H9 (cell line): ENCODE measurements around the gene CCDC198. TPM values are rescaled to one million over a fixed set of nuclear protein-coding genes. Genes with fewer than 3 reads are reported as not detected.

ENCODE experiments used
- DNase-seq: peaks from one replicate; pipeline ENCODE4 v3.0.0-alpha.2; 2017
- H2AFZ ChIP-seq: one replicate; pipeline ENCODE4 v1.6.1; 2013; ENCODE audit warnings: mild to moderate bottlenecking, low read length, control low read depth, moderate library complexity
- H2AK5ac ChIP-seq: 2 replicates; pipeline ENCODE4 v1.6.1; 2013; ENCODE audit warnings: low read length, control low read depth, mixed read lengths; ENCODE audit not compliant: insufficient read length
- H2BK120ac ChIP-seq: one replicate; pipeline ENCODE4 v1.6.1; 2013; ENCODE audit warnings: low read depth, mild to moderate bottlenecking, low read length, control low read depth, inconsistent platforms; ENCODE audit not compliant: poor library complexity, severe bottlenecking
- H2BK12ac ChIP-seq: 2 replicates; pipeline ENCODE4 v1.6.1; 2013; ENCODE audit warnings: low read length, control low read depth, mixed read lengths, low read depth; ENCODE audit not compliant: insufficient read length
- H2BK15ac ChIP-seq: 2 replicates; pipeline ENCODE4 v1.6.1; 2013; ENCODE audit warnings: low read depth, low read length, control low read depth
- H2BK20ac ChIP-seq: one replicate; pipeline ENCODE4 v1.6.1; 2013; ENCODE audit warnings: low read depth, mild to moderate bottlenecking, low read length, control low read depth, inconsistent platforms; ENCODE audit not compliant: poor library complexity, severe bottlenecking
- H2BK5ac ChIP-seq: 2 replicates; pipeline ENCODE4 v1.6.1; 2013; ENCODE audit warnings: low read length, control low read depth, mixed read lengths; ENCODE audit not compliant: insufficient read length
- H3K14ac ChIP-seq: 2 replicates; pipeline ENCODE4 v1.6.1; 2013; ENCODE audit warnings: low read length, control low read depth; ENCODE audit not compliant: insufficient read depth
- H3K18ac ChIP-seq: 2 replicates; pipeline ENCODE4 v1.6.1; 2013; ENCODE audit warnings: low read depth, mild to moderate bottlenecking, mixed read lengths, low read length, control low read depth; ENCODE audit not compliant: insufficient read length
- H3K23ac ChIP-seq: 2 replicates; pipeline ENCODE4 v1.6.1; 2013; ENCODE audit warnings: low read length, control low read depth, mixed read lengths, low read depth; ENCODE audit not compliant: insufficient read length
- H3K23me2 ChIP-seq: 2 replicates; pipeline ENCODE4 v1.6.1; 2013; ENCODE audit warnings: low read depth, mild to moderate bottlenecking, mixed read lengths, low read length, control low read depth; ENCODE audit not compliant: insufficient read length, poor library complexity, severe bottlenecking
- H3K27ac ChIP-seq: 2 replicates; pipeline ENCODE4 v1.5.1; 2013; ENCODE audit warnings: low read length, control low read depth, mixed read lengths, low read depth; ENCODE audit not compliant: insufficient read length
- H3K27me3 ChIP-seq: 2 replicates; pipeline ENCODE4 v1.6.1; 2013; ENCODE audit warnings: low read length, control low read depth, inconsistent platforms; ENCODE audit not compliant: insufficient read depth
- H3K4ac ChIP-seq: 2 replicates; pipeline ENCODE4 v1.6.1; 2013; ENCODE audit warnings: low read depth, mild to moderate bottlenecking, control low read depth, inconsistent platforms, low read length, moderate library complexity
- H3K4me1 ChIP-seq: 2 replicates; pipeline ENCODE4 v1.6.1; 2013; ENCODE audit warnings: low read length, control low read depth, inconsistent platforms; ENCODE audit not compliant: insufficient read depth
- H3K4me2 ChIP-seq: 2 replicates; pipeline ENCODE4 v1.6.1; 2013; ENCODE audit warnings: low read length, control low read depth, mixed read lengths; ENCODE audit not compliant: insufficient read length, insufficient read depth
- H3K56ac ChIP-seq: 2 replicates; pipeline ENCODE4 v1.6.1; 2013; ENCODE audit warnings: low read depth, mild to moderate bottlenecking, mixed read lengths, low read length, control low read depth; ENCODE audit not compliant: insufficient read length
- H3K79me1 ChIP-seq: 2 replicates; pipeline ENCODE4 v1.6.1; 2013; ENCODE audit warnings: low read depth, mild to moderate bottlenecking, moderate library complexity, low read length, control low read depth, inconsistent platforms; ENCODE audit not compliant: insufficient read depth, poor library complexity, severe bottlenecking
- H3K79me2 ChIP-seq: 2 replicates; pipeline ENCODE4 v1.6.1; 2013; ENCODE audit warnings: low read length, control low read depth, inconsistent platforms; ENCODE audit not compliant: insufficient read depth
- H3K9ac ChIP-seq: 2 replicates; pipeline ENCODE4 v1.6.1; 2013; ENCODE audit warnings: low read length, control low read depth, mixed read lengths; ENCODE audit not compliant: insufficient read length; ENCODE audit errors: extremely low read depth
- H3K9me3 ChIP-seq: one replicate; pipeline ENCODE4 v1.6.1; 2013; ENCODE audit warnings: low read depth, low read length, inconsistent platforms; ENCODE audit not compliant: control insufficient read depth
- H3T11ph ChIP-seq: one replicate; pipeline ENCODE4 v1.6.1; 2013; ENCODE audit warnings: mild to moderate bottlenecking, low read length, control low read depth, inconsistent platforms
- H4K20me1 ChIP-seq: one replicate; pipeline ENCODE4 v1.6.1; 2013; ENCODE audit not compliant: control insufficient read depth, insufficient read length, insufficient read depth
- H4K5ac ChIP-seq: 2 replicates; pipeline ENCODE4 v1.6.1; 2013; ENCODE audit warnings: low read depth, mild to moderate bottlenecking, mixed read lengths, low read length, control low read depth; ENCODE audit not compliant: insufficient read length
- H4K8ac ChIP-seq: replicated peaks from 2 replicates; pipeline ENCODE4 v1.6.1; 2013; ENCODE audit warnings: low read length, control low read depth, mixed read lengths, low read depth; ENCODE audit not compliant: insufficient read length
- H4K91ac ChIP-seq: 2 replicates; pipeline ENCODE4 v1.6.1; 2013; ENCODE audit warnings: low read depth, mild to moderate bottlenecking, moderate library complexity, mixed read lengths, low read length, control low read depth; ENCODE audit not compliant: insufficient read length
- H3K27ac Mint-ChIP-seq, 3 experiments: 2 replicates in 2 of 3; 3 replicates in 1 of 3; pipeline ENCODE4 v1.8.0; 2020 to 2021; ENCODE audit warnings: mixed read lengths in 3 of 3, mild to moderate bottlenecking in 1 of 3, moderate library complexity in 1 of 3
- H3K27me3 Mint-ChIP-seq: 2 replicates; pipeline ENCODE4 v1.8.0; 2021; ENCODE audit warnings: low read depth, mild to moderate bottlenecking, moderate library complexity, mixed read lengths
- H3K36me3 Mint-ChIP-seq, 3 experiments: 2 replicates in 2 of 3; 3 replicates in 1 of 3; pipeline ENCODE4 v1.8.0; 2020 to 2021; ENCODE audit warnings: low read depth in 3 of 3, mixed read lengths in 3 of 3; ENCODE audit not compliant: insufficient read depth in 1 of 3
- H3K4me1 Mint-ChIP-seq, 2 experiments: 2 replicates each; pipeline ENCODE4 v1.8.0; 2020; ENCODE audit warnings: mixed read lengths in 2 of 2
- H3K4me3 Mint-ChIP-seq, 2 experiments: 2 replicates in 1 of 2; 3 replicates in 1 of 2; pipeline ENCODE4 v1.8.0; 2020 to 2021; ENCODE audit warnings: mild to moderate bottlenecking in 2 of 2, mixed read lengths in 2 of 2, moderate library complexity in 1 of 2
- H3K9me3 Mint-ChIP-seq, 2 experiments: 2 replicates in 1 of 2; 3 replicates in 1 of 2; pipeline ENCODE4 v1.8.0; 2020; ENCODE audit warnings: mild to moderate bottlenecking in 2 of 2, mixed read lengths in 2 of 2, moderate library complexity in 1 of 2
- WGBS: extraction: QIAGEN DNeasy Blood & Tissue Kit; methylation state at CpG from one replicate; pipeline ENCODE4 v1.1.7; 2013; ENCODE audit warnings: missing lambda C conversion rate, low lambda C conversion rate, mixed read lengths; ENCODE audit not compliant: insufficient read length; ENCODE audit errors: extremely low coverage; 5-methylcytosine and 5-hydroxymethylcytosine counted together
- total RNA-seq: library from RNA; stranded (reverse); gene quantifications from 2 replicates; pipeline ENCODE4 v1.2.1, GENCODE V29; 2021
- TF ChIP-seq, protein P1 (sequence below): fragments of 200-600 bp; sonication (generic); conservative IDR thresholded peaks from 3 replicates; pipeline ENCODE4 v1.8.0; 2021; ENCODE audit warnings: antibody characterized with exemption, mild to moderate bottlenecking

CCDC198 gene
- total RNA-seq, 1 experiment from 2014 or later, result not detected

DNA sequence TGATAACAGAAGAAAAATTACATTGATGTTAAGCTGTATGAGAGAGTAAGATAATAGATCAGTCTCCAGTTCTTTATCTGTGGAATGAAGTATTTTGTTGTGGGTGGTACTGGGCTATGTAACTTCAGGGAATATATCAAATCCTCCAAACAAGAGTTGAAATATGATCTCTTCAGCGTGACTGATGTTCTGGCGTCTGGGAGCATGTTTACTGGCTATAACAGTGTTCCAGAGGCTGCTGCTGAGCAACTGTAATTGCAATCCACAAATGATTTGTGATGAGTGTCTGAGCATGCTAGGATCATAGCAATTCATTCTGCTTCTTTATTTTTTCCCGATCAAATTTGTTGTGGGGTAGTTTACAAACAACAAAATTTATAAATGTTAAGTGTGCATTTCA is 18.6 kb upstream of the CCDC198 start:
- peaks cover 4 to 6% of the 10 kb centered on the region in 2 experiments; a peak in 3 of 5 replicates for H3K9me3 Mint-ChIP-seq
- no peak overlapping the region for H3K27ac ChIP-seq
- no peak overlapping the region for H3K4me2 ChIP-seq
- no peaks in the 10 kb centered on the region for H3K23me2 ChIP-seq
- TF ChIP-seq, protein P1, sequence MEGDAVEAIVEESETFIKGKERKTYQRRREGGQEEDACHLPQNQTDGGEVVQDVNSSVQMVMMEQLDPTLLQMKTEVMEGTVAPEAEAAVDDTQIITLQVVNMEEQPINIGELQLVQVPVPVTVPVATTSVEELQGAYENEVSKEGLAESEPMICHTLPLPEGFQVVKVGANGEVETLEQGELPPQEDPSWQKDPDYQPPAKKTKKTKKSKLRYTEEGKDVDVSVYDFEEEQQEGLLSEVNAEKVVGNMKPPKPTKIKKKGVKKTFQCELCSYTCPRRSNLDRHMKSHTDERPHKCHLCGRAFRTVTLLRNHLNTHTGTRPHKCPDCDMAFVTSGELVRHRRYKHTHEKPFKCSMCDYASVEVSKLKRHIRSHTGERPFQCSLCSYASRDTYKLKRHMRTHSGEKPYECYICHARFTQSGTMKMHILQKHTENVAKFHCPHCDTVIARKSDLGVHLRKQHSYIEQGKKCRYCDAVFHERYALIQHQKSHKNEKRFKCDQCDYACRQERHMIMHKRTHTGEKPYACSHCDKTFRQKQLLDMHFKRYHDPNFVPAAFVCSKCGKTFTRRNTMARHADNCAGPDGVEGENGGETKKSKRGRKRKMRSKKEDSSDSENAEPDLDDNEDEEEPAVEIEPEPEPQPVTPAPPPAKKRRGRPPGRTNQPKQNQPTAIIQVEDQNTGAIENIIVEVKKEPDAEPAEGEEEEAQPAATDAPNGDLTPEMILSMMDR, result no peak
- no peaks in the 10 kb centered on the region for H3K4me1 ChIP-seq
- no peaks in the 10 kb centered on the region for H3K27me3 ChIP-seq
- no peak overlapping the region for H2BK12ac ChIP-seq
- no peak overlapping the region for H3K14ac ChIP-seq
- H3K27ac Mint-ChIP-seq, result no peak overlapping the region
- H2AFZ ChIP-seq, result no peak overlapping the region
- no peak overlapping the region for H3K56ac ChIP-seq
- no peaks in the 10 kb centered on the region for H3K79me1 ChIP-seq
- no peak overlapping the region for H2AK5ac ChIP-seq
- no peak overlapping the region for H3K23ac ChIP-seq
- no peak overlapping the region for H3T11ph ChIP-seq
- DNase-seq, result no peak
- no peak overlapping the region for H4K8ac ChIP-seq
- H3K36me3 Mint-ChIP-seq, result no peaks in the 10 kb centered on the region
- no peak overlapping the region for H4K5ac ChIP-seq
- H3K9ac ChIP-seq, result no peak overlapping the region
- no peak overlapping the region for H2BK120ac ChIP-seq
- H2BK5ac ChIP-seq, result no peak overlapping the region
- no peaks in the 10 kb centered on the region for H3K27me3 Mint-ChIP-seq
- H4K91ac ChIP-seq, result no peak overlapping the region
- H3K4me3 Mint-ChIP-seq, result no peak overlapping the region
- peaks cover 0 to 6% of the 10 kb centered on the region in 2 experiments; a peak in 1 of 4 replicates for H3K4me1 Mint-ChIP-seq
- no peak overlapping the region for H2BK20ac ChIP-seq
- no peak overlapping the region for H3K4ac ChIP-seq
- no peaks in the 10 kb centered on the region for H4K20me1 ChIP-seq
- no peak overlapping the region for H2BK15ac ChIP-seq
- no peak overlapping the region for H3K18ac ChIP-seq
- no peaks in the 10 kb centered on the region for H3K79me2 ChIP-seq
- no peaks in the 10 kb centered on the region for H3K9me3 ChIP-seq
- WGBS, result no CpG with 5 or more reads among the region's 3 CpGs
